Measurements from ENCODE around the gene STARD4. TPM values are rescaled to one million over a fixed set of nuclear protein-coding genes. Genes with fewer than 3 reads are reported as not detected.

The STARD4 gene
- total RNA-seq, 1 experiment from 2014 or later, result 48.5 TPM

- TF ChIP-seq ZNF532 (CRISPR knock-in tag; IDR thresholded peaks at IDR 0.05; ENCODE audit: borderline replicate concordance) (no peak), TP53 (CRISPR knock-in tag; IDR thresholded peaks at IDR 0.05) (peak; percentile 87; the same call in 1 of the 2 replicates), AFF4 (CRISPR knock-in tag; IDR thresholded peaks at IDR 0.05; ENCODE audit: borderline replicate concordance) (peak; percentile 44; the same call in 1 of the 2 replicates), TCF7 (CRISPR knock-in tag; IDR thresholded peaks at IDR 0.05; ENCODE audit: low read depth) (no peak), GRHL2 (CRISPR knock-in tag; IDR thresholded peaks at IDR 0.05; ENCODE audit: insufficient replicate concordance, severe bottlenecking) (no peak), ATF2 (CRISPR knock-in tag; IDR thresholded peaks at IDR 0.05; ENCODE audit: borderline replicate concordance, low read depth) (no peak), ATF1 (CRISPR knock-in tag; IDR thresholded peaks at IDR 0.05) (0 out of 2 replicates have a peak, but pooled peaks have one; percentile 47), OVOL2 (CRISPR knock-in tag; IDR thresholded peaks at IDR 0.05; ENCODE audit: borderline replicate concordance) (no peak), IRF2 (CRISPR knock-in tag; IDR thresholded peaks at IDR 0.05; ENCODE audit: borderline replicate concordance, low read depth) (no peak)
These were observed 432 bp downstream of the STARD4 start (continued) for GRCh38 chr5:111511831-111512374.

- ATAC-seq (no peak), DNase-seq (ENCODE audit: low spot score) (no peak)
- CTCF ChIA-PET, result interaction anchor here (1.4 to 3.5 kb wide), 2 partner anchors 20 to 50 kb away, joined by 4 to 21 read pairs; no protein-coding TSS in a partner anchor
- Mint-ChIP-seq H3K9me3 (no peaks in the 10 kb centered on the region), H3K36me3 (no peaks in the 10 kb centered on the region), H3K27ac (peak overlapping the region; percentile 97), H3K27me3 (ENCODE audit: low read depth) (no peaks in the 10 kb centered on the region), H3K4me3 (peak overlapping the region; percentile 95), H3K4me1 (peaks cover 58% of the 10 kb centered on the region)
- POLR2A ChIA-PET, result interaction anchor here (0.6 to 2.0 kb wide), 7 partner anchors 19 to 247 kb away, joined by 3 to 6 read pairs (median 3); partner anchors contain the start of gene NREP
- no peak for TF ChIP-seq RORB (CRISPR knock-in tag; IDR thresholded peaks at IDR 0.05)
- no peak for TF ChIP-seq ZNF232 (CRISPR knock-in tag; IDR thresholded peaks at IDR 0.05)
- no peak for TF ChIP-seq ZNF219 (CRISPR knock-in tag; IDR thresholded peaks at IDR 0.05; ENCODE audit: borderline replicate concordance)
- TF ChIP-seq CDX4 (CRISPR knock-in tag; IDR thresholded peaks at IDR 0.05; ENCODE audit: borderline replicate concordance), result no peak
- no peak for TF ChIP-seq ELF4 (CRISPR knock-in tag; IDR thresholded peaks at IDR 0.05; ENCODE audit: low read depth)
- TF ChIP-seq TEAD4 (CRISPR knock-in tag; IDR thresholded peaks at IDR 0.05), result no peak
- no peak for TF ChIP-seq PREB (CRISPR knock-in tag; IDR thresholded peaks at IDR 0.05; ENCODE audit: borderline replicate concordance)
These were observed 1.0 kb downstream of the STARD4 start for GRCh38 chr5:111511174-111511830.
